Hepatic stellate cell (primary cell): Measurements from ENCODE around the gene PCDHB8.
"Not testable (repeated sequence)": the region's sequence is repeated elsewhere in the genome, so short reads cannot be mapped to it uniquely, and the experiment has no call there.

ENCODE experiments used
- DNase-seq: peaks from one replicate; pipeline ENCODE4 v3.0.0; 2011; ENCODE audit warnings: low spot score

Gene PCDHB8

GRCh38 chr5:141177577-141178191 lies at the start of gene PCDHB8:
TSS of gene PCDHB8 (plus strand) at chr5:141177790. CDS start at chr5:141178035, 245 bp downstream.
- not testable (repeated sequence) for DNase-seq

- DNase-seq, result no peak
These were observed 42.4 kb upstream of the PCDHB8 start, which contains the start of gene PCDHB5 for GRCh38 chr5:141135030-141135717. TSS of gene PCDHB5 (plus strand) at chr5:141135206. CDS start at chr5:141135435, 229 bp downstream.

GRCh38 chr5:141135718-141136266 lies 41.8 kb upstream of the PCDHB8 start:
- no peak for DNase-seq

- not testable (repeated sequence) for DNase-seq
These were observed 40.2 kb upstream of the PCDHB8 start for GRCh38 chr5:141137346-141137745.

- DNase-seq, result peak; percentile 49
These were observed 27.8 kb upstream of the PCDHB8 start, which contains the start of gene PCDHB6 for GRCh38 chr5:141149812-141150211. TSS of gene PCDHB6 (plus strand) at chr5:141150057. CDS start at chr5:141150258, 201 bp downstream.

DNA sequence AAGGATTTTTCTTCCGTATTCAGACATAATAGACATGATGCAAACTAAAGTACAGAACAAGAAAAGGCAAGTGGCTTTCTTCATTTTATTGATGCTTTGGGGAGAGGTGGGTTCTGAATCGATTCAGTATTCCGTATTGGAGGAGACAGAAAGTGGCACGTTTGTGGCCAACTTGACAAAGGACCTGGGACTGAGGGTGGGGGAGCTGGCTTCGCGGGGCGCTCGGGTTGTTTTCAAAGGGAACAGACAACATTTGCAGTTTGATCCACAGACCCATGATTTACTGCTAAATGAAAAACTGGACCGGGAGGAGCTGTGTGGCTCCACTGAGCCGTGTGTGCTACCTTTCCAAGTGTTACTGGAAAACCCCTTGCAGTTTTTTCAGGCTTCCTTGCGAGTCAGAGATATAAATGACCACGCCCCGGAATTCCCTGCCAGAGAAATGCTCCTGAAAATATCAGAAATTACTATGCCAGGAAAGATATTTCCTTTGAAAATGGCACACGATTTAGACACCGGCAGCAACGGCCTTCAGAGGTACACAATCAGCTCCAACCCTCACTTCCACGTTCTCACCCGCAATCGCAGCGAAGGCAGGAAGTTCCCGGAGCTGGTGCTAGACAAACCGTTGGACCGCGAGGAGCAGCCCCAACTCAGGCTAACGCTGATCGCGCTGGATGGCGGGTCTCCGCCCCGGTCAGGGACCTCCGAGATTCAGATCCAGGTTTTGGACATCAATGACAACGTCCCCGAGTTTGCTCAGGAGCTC lies 27.2 kb upstream of the PCDHB8 start:
- DNase-seq, result no peak

DNA sequence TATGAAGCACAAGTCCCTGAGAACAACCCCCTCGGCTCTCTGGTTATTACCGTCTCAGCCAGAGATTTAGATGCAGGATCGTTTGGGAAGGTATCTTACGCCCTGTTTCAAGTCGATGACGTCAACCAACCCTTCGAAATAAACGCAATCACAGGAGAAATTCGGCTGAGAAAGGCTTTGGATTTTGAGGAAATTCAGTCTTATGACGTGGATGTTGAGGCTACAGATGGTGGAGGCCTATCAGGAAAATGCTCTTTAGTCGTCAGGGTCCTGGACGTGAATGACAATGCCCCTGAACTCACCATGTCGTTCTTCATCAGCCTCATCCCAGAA lies 26.6 kb upstream of the PCDHB8 start:
- no peak for DNase-seq

- not testable (repeated sequence) for DNase-seq
These were observed 26.0 kb upstream of the PCDHB8 start for GRCh38 chr5:141151632-141152031.

DNA sequence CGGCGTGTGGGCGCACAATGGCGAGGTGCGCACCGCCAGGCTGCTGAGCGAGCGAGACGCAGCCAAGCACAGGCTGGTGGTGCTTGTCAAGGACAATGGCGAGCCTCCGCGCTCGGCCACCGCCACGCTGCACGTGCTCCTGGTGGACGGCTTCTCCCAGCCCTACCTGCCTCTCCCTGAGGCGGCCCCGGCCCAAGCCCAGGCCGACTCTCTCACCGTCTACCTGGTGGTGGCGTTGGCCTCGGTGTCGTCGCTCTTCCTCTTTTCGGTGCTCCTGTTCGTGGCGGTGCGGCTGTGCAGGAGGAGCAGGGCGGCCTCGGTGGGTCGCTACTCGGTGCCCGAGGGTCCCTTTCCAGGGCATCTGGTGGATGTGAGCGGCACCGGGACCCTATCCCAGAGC lies 25.5 kb upstream of the PCDHB8 start:
- DNase-seq, result not testable (repeated sequence)

- no peak for DNase-seq
These were observed 21.8 kb upstream of the PCDHB8 start for GRCh38 chr5:141155540-141156374.

- not testable (repeated sequence) for DNase-seq
These were observed 20.2 kb upstream of the PCDHB8 start for GRCh38 chr5:141157356-141157755.

- DNase-seq, result not testable (repeated sequence)
These were observed 19.7 kb upstream of the PCDHB8 start for GRCh38 chr5:141157901-141158300.

- DNase-seq, result peak; percentile 38
These were observed 5.0 kb upstream of the PCDHB8 start, which contains the start of gene PCDHB7 for GRCh38 chr5:141172381-141173204. TSS of gene PCDHB7 (plus strand) at chr5:141172644. CDS start at chr5:141172836, 192 bp downstream.

- DNase-seq, result not testable (repeated sequence)
These were observed 3.1 kb upstream of the PCDHB8 start for GRCh38 chr5:141174291-141175104.

- no peak for DNase-seq
These were observed 1.7 kb upstream of the PCDHB8 start for GRCh38 chr5:141175933-141176332.

GRCh38 chr5:141179371-141179770 lies 1.8 kb downstream of the PCDHB8 start:
- not testable (repeated sequence) for DNase-seq

DNA sequence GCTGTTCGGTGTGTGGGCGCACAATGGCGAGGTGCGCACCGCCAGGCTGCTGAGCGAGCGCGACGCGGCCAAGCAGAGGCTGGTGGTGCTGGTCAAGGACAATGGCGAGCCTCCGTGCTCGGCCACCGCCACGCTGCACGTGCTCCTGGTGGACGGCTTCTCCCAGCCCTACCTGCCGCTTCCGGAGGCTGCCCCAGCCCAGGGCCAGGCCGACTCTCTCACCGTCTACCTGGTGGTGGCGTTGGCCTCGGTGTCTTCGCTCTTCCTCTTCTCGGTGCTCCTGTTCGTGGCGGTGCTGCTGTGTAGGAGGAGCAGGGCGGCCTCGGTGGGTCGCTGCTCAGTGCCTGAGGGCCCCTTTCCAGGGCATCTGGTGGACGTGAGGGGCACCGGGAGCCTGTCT lies 2.3 kb downstream of the PCDHB8 start:
- DNase-seq, result not testable (repeated sequence)

- DNase-seq, result no peak
These were observed 2.7 kb downstream of the PCDHB8 start for GRCh38 chr5:141180313-141180712.

DNA sequence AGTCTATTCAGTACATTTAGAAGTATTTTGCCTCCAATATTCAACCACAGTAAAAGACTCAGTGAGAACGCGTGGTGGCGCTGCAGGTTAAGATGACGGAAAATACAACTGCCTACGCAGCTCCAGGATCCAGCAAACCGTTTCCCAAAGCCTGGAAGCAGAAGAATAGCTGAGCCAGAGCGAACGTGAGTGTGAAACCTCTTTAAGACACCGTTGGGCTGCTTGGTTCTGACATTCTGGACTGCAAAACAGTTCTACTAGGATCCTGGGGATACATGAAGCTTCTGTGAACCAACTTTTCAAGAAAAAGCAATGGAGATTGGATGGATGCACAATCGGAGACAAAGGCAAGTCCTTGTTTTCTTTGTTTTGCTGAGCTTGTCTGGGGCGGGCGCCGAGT lies 4.7 kb downstream of the PCDHB8 start, which contains the start of gene PCDHB16:
PCDHB16 (plus strand) TSS at position 140 of the 400 bp plus-strand sequence; CDS start at position 313, 173 bp downstream.
- DNase-seq, result peak; percentile 47
